DMS53 (cell line): ENCODE measurements around the gene CNNM2.
"Not testable (repeated sequence)": the region's sequence is repeated elsewhere in the genome, so short reads cannot be mapped to it uniquely, and the experiment has no call there.

Source experiments
- DNase-seq: peaks from one replicate; lab custom pipeline; 2025; lab: John Stamatoyannopoulos, UW

CNNM2 gene

DNA sequence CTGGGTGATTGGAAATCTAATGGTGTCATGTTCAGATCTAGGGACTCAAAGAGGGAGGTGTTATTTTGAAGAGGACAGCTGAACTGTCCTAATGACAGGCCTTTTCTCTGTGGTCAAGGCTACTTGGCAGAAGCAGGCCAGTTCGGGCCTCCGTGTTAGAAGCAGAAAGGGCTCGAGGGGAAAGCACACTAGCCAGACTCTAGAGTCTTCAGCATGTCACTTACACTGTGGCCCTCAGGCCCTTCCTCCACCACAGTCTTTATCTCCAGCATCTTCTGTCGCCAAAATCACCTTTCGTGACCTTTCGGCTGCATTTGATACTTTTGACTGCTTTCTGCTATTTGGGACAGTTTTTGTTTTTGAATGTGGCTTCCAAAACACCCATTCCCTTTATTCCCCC, 123.3 kb downstream of the CNNM2 start:
- no peak for DNase-seq

GRCh38 chr10:103042129-103042528, 124.0 kb downstream of the CNNM2 start:
- DNase-seq, result peak; percentile 63

- DNase-seq, result no peak
These were observed 124.8 kb downstream of the CNNM2 start for GRCh38 chr10:103042908-103043307.

- no peak for DNase-seq
These were observed 126.9 kb downstream of the CNNM2 start for GRCh38 chr10:103044942-103045489.

GRCh38 chr10:103045961-103046360, 127.9 kb downstream of the CNNM2 start:
- no peak for DNase-seq

GRCh38 chr10:103047381-103047780, 129.3 kb downstream of the CNNM2 start:
- DNase-seq, result no peak

DNA sequence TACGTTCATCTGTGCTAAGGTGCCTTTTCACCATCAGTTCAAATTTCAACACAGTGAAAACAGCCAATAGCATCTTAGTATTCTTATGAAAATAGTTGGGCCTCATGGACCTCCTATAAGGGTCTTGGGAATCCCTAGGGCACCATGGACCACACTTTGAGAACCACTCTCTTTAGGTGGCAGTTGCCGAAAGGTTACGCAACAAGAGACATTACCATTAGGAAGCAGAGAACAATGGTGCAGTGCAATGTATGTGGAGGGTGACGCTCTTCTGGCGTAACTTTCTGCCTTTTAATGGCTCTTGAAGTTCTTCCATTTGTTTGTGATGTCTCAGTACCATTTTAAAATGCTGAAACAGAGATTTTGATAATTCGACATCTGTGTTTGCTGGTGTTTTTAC, 131.1 kb downstream of the CNNM2 start:
- no peak for DNase-seq

DNA sequence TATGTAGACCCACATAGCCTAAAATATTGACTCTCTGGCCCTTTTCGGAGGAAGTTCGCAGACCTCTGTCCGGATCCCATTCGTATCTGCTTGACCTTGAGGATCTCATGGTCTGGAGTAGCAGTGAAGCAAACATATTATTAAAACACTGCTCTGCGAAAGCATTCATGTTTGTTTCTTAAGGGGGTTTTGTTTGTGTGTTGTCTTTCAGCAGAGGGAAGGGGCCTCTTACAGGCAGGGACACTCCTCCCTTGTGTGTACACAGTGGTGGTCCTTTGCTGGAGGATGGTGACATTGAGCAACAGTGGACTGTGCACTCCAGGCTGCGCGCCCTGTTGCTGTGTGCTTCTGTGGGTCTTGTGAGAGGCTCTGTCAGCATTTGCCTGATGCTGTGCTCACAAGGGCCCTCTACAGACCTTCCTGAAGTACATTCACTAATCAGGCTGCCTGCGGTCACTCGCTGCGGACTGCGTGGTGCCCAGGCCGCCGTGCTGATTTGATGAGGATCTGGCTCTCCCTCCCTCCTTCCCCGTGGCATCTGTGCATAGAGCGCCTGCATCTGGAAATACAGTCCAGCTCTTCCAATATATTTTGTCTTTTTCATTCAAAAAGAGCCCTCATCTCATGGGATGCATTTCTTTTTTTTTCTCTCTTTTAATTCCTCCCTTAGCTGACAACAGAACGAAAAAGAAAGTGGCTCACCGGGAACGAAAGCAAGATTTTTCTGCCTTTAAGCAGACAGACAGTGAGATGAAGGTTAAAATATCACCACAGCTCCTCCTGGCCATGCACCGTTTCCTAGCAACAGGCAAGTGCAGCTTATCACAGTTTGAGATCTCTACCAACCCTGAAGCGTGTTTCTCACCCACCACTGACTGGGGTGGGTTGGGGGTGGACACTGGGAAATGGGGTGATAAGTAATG, 135.8 kb downstream of the CNNM2 start:
- DNase-seq, result peak; percentile 90

GRCh38 chr10:103054621-103055020, 136.5 kb downstream of the CNNM2 start:
- no peak for DNase-seq

- DNase-seq, result no peak
These were observed 137.0 kb downstream of the CNNM2 start for GRCh38 chr10:103055105-103055504.

DNA sequence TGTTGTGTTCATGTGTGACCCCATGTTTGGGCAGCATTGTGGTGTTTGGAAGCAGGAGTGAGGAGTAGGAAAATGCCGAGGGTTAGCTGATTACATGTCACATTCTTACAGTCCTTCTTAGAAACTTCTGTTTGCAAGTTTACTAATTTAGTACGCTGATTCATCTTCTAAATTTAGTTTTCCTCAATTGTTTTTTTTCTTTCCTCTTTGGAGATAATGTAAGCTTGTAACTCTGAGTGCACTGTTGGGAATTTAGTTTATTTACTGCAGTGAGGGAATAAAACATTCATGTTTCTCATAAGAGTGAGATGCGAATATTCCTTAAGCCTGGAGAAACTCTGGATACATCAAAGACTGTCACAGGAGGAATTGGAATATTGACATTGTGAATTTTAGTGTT, 139.9 kb downstream of the CNNM2 start:
- DNase-seq, result no peak

DNA sequence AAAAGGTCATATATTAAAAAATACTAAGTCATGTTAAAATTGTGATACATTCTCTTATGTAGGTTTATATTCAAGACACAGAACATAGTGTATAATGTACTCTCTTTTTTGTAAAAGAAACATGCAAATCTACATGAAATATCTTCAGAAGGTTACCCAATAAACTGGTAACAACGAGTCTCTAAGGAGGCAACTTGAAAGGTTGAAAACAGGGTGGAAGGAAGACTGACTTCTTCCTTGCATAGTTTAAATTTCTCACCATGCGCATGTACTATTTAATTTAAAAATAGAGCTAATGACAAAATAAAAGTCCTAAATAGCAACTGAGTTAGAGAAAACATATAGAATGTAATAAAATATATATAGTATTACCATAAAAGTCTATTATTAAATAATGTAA, 142.5 kb downstream of the CNNM2 start:
- DNase-seq, result no peak

DNA sequence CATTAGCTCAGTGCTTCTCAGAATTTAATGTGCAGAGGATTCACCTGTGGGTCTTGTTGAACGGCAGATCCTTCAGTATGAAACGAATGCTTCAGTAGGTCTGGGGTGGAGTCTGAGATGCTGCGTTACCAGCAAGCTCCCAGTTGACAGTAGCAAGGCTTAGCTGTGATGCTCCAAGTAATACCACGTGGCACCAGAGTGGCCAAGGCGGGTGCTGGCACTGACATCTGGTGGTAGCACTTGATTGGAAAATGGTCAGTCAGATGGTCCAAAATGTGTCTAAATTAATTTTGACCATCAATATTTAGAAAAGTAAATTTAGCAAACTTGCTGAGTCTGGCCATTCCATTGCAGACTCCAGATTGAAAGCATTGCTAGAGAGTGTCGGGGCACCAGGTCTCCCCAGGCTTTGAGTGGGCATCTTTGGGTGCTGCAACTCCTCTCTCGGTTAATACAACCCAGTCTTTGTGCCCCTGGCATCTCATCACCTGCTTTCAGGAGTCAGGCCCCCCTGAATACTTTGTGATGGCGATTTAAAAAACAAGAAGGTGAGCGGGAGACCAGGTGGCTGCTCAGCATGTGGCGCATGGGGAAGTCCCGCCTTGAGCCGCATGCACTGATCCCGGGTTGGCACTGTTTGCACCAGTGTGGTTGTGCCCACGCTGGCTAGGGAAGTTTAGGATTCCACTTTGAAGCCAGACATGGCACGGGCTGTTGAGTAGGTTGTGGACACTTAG, 144.9 kb downstream of the CNNM2 start:
- peak; percentile 31 for DNase-seq

DNA sequence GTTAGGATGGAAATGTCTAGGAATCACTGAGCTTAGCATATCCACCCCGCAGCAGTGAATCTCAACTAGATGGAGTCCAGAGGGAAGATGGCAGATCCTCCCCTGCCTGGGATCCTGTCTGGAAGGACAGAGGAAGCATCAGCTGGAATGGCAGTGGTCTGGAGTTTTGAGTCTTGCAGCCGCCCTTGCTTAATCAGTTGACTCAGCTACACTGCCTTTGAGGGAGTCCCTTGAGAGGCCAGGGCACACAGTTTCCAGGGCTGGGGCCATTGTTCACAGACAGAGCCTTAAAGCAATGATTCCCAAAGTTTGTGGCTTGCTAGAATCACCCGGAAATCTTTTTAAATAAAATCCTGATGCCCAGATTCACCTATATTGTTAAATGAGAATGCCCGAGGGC, 146.9 kb downstream of the CNNM2 start:
- DNase-seq, result no peak

GRCh38 chr10:103066141-103067098, 148.3 kb downstream of the CNNM2 start:
- no peak for DNase-seq

DNA sequence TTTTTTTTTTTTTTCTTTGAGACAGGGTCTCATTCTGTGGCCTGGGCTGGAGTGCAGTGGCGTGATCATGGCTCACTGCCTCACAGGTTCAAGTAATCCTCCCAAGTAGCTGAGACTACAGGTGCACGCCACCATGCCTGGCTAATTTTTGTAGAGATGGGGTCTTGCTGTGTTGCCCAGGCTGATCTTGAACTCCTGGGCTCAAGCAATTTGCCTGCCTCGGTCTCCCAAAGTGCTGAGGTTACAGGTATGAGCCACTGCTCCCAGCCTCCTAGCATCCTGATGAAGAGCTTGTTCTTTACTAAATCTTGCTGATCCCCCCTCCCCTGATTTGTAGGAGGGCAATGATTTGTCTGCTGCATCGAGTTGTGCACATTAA, 149.0 kb downstream of the CNNM2 start:
- DNase-seq, result not testable (repeated sequence)

- no peak for DNase-seq
These were observed 149.4 kb downstream of the CNNM2 start for GRCh38 chr10:103067484-103067883.

DNA sequence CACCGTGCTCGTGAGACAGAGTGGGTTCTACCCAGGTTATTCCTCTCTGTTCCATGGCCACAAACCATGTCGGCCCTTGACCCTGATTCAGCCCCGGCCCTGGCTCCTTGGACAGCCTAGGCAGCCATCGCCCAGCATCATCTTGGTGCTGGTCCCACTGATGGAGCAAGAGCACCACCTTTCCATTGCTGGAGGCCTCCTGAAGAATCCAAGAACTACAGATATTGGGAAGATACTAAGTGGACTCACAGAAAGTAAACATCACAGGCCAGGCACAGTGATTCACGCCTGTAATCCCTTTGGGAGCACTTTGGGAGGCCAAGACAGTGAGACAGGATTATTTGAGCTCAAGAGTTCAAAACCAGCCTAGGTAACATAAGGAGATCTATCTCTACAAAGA, 149.9 kb downstream of the CNNM2 start:
- DNase-seq, result no peak

GRCh38 chr10:103069453-103070331, 151.6 kb downstream of the CNNM2 start:
- peak; percentile 87 for DNase-seq

- no peak for DNase-seq
These were observed 154.2 kb downstream of the CNNM2 start for GRCh38 chr10:103072276-103072675.

DNA sequence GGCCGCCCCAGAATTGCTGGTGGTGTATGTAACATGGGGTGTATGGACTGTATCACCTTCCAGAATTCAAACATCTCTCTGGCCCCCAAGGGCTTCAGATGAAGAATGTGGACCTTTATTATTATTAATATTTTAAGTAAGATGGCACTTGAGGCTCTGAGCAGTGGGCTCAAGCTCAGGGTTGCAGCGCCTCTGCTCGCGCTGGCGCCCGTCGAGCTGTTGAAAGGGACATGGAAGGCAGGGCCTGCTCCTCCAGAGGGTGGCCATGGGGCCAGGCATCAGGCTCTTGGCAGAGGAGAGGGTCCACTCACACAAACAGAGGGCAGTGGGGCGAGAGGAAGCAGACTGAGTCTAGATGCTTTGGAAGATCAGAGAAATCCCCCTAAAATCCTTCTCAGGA, 154.8 kb downstream of the CNNM2 start:
- no peak for DNase-seq
